ENCODE data around the gene BTNL2. TPM values are rescaled to one million over a fixed set of nuclear protein-coding genes. Genes with fewer than 3 reads are reported as not detected.

The BTNL2 gene
- total RNA-seq, 2 experiments from 2014 or later = not detected

GRCh38 chr6:32442243-32442667 lies 35.3 kb upstream of the BTNL2 start:
- Mint-ChIP-seq H3K36me3 (ENCODE audit: low read depth) (no peaks in the 10 kb centered on the region), H3K27me3 (peaks cover 53% of the 10 kb centered on the region), H3K27ac (no peak overlapping the region), H3K9me3 (no peaks in the 10 kb centered on the region), H3K4me3 (no peak overlapping the region), H3K4me1 (ENCODE audit: low read depth) (peaks cover 9% of the 10 kb centered on the region)
- POLR2A ChIA-PET = no interaction called here
- peaks cover 7% of the 10 kb centered on the region for H3K4me1 ChIP-seq (ENCODE audit: insufficient read depth, low read length)
- intact Hi-C loops (cut with DNase I, micrococcal nuclease) = no loop called here
- CTCF ChIA-PET = no interaction called here
- H3K9me3 ChIP-seq (ENCODE audit: control insufficient read depth in 1 of 2, insufficient read depth in 1 of 2, low read length in 2 of 2) = no peaks in the 10 kb centered on the region
- H3K36me3 ChIP-seq (ENCODE audit: insufficient read depth, low read length) = no peaks in the 10 kb centered on the region
- DNase-seq (no peak), ATAC-seq (ENCODE audit: poor library complexity) (no peak)
- H3K27me3 ChIP-seq (ENCODE audit: control insufficient read depth in 1 of 2, insufficient read depth in 2 of 2, low read length in 2 of 2) = no peaks in the 10 kb centered on the region
- no peak overlapping the region for H3K27ac ChIP-seq (ENCODE audit: low read depth in 1 of 2, low read length in 2 of 2)
- TF ChIP-seq CTCF (IDR thresholded peaks at IDR 0.05) = no peak
- no peak overlapping the region for H3K4me3 ChIP-seq (ENCODE audit: low read length)

DNA sequence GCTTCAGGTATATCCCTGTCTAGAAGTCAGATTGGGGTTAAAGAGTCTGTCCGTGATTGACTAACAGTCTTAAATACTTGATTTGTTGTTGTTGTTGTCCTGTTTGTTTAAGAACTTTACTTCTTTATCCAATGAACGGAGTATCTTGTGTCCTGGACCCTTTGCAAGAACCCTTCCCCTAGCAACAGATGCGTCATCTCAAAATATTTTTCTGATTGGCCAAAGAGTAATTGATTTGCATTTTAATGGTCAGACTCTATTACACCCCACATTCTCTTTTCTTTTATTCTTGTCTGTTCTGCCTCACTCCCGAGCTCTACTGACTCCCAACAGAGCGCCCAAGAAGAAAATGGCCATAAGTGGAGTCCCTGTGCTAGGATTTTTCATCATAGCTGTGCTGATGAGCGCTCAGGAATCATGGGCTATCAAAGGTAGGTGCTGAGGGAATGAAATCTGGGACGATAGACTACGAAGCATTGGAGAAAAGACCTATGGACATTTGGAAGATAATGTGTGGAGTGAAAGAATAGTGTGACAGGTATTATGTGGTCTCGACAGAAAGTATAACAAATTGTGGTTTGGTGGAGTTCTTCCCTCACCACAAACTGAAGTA lies 32.7 kb upstream of the BTNL2 start, which contains the start of gene HLA-DRA:
TSS of gene HLA-DRA (plus strand) at position 286 of the 613 bp plus-strand sequence. CDS start at position 350, 64 bp downstream.
- no peak within 1 kb of the TSS for H3K27ac Mint-ChIP-seq
- intact Hi-C loops (cut with DNase I, micrococcal nuclease) = loop anchor here in 1 of 2 experiments (5.0 kb wide), 1 partner anchor 428 kb away; no protein-coding TSS in a partner anchor
- H3K36me3 ChIP-seq (ENCODE audit: insufficient read depth, low read length) = no peaks in the 10 kb centered on the region
- CTCF ChIA-PET = interaction anchor here (0.7 to 1.3 kb wide), 2 partner anchors 227 to 260 kb away, joined by 3 to 5 read pairs; no protein-coding TSS in a partner anchor
- H3K4me3 Mint-ChIP-seq = peak within 1 kb of the TSS; percentile 62
- no peaks in the 10 kb centered on the region for H3K27me3 ChIP-seq (ENCODE audit: control insufficient read depth in 1 of 2, insufficient read depth in 2 of 2, low read length in 2 of 2)
- peak in 5 of 14 experiments; percentile 8 to 87 (median 84) for DNase-seq
- no peaks in the 10 kb centered on the region for H3K36me3 Mint-ChIP-seq (ENCODE audit: low read depth)
- H3K4me1 Mint-ChIP-seq (ENCODE audit: low read depth) = peaks cover 9% of the 10 kb centered on the region
- peak within 1 kb of the TSS; percentile 51 for H3K4me3 ChIP-seq (ENCODE audit: low read length)
- H3K27ac ChIP-seq (ENCODE audit: low read depth in 1 of 2, low read length in 2 of 2) = peak within 1 kb of the TSS in 1 of 2 donors; percentile 32
- no peaks in the 10 kb centered on the region for H3K9me3 ChIP-seq (ENCODE audit: control insufficient read depth in 1 of 2, insufficient read depth in 1 of 2, low read length in 2 of 2)
- H3K27me3 Mint-ChIP-seq = peaks cover 42% of the 10 kb centered on the region
- no peaks in the 10 kb centered on the region for H3K9me3 Mint-ChIP-seq
- POLR2A ChIA-PET = interaction anchor here (1.3 kb wide), 2 partner anchors 8 to 11 kb away, joined by 4 read pairs; no protein-coding TSS in a partner anchor
- ATAC-seq (ENCODE audit: poor library complexity) = peak; percentile 85
- peaks cover 7% of the 10 kb centered on the region for H3K4me1 ChIP-seq (ENCODE audit: insufficient read depth, low read length)
- no peak for TF ChIP-seq CTCF (IDR thresholded peaks at IDR 0.05)

DNA sequence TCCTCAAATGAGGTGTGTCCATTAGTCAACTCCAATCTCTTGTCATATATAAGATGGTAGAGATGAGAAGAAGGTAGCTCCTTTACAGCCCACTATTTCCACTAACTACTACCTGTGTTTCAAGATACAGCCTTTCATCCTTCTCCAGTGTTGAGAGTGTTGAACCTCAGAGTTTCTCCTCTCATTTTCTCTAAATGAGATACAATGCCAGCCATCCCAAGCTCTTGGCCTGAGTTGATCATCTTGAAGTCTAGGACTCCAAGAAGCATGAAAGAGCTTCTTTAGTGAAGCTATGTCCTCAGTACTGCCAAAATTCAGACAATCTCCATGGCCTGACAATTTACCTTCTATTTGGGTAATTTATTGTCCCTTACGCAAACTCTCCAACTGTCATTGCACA lies 32.2 kb upstream of the BTNL2 start:
- DNase-seq = no peak
- intact Hi-C loops (cut with DNase I, micrococcal nuclease) = loop anchor here in 1 of 2 experiments (5.0 kb wide), 1 partner anchor 428 kb away; no protein-coding TSS in a partner anchor
- no peaks in the 10 kb centered on the region for H3K36me3 Mint-ChIP-seq (ENCODE audit: low read depth)
- H3K4me1 ChIP-seq (ENCODE audit: insufficient read depth, low read length) = peaks cover 7% of the 10 kb centered on the region
- ChIA-PET CTCF (interaction anchor here (0.7 to 1.3 kb wide), 3 partner anchors 166 to 261 kb away, joined by 3 to 5 read pairs (median 3); no protein-coding TSS in a partner anchor), POLR2A (interaction anchor here (1.3 kb wide), 2 partner anchors 8 to 11 kb away, joined by 4 read pairs; no protein-coding TSS in a partner anchor)
- peaks cover 38% of the 10 kb centered on the region for H3K27me3 Mint-ChIP-seq
- ATAC-seq (ENCODE audit: poor library complexity) = no peak
- no peak overlapping the region for H3K27ac Mint-ChIP-seq
- no peak for TF ChIP-seq CTCF (IDR thresholded peaks at IDR 0.05)
- H3K36me3 ChIP-seq (ENCODE audit: insufficient read depth, low read length) = no peaks in the 10 kb centered on the region
- no peaks in the 10 kb centered on the region for H3K9me3 ChIP-seq (ENCODE audit: control insufficient read depth in 1 of 2, insufficient read depth in 1 of 2, low read length in 2 of 2)
- H3K4me1 Mint-ChIP-seq (ENCODE audit: low read depth) = peaks cover 9% of the 10 kb centered on the region
- H3K4me3 Mint-ChIP-seq = no peak overlapping the region
- no peaks in the 10 kb centered on the region for H3K27me3 ChIP-seq (ENCODE audit: control insufficient read depth in 1 of 2, insufficient read depth in 2 of 2, low read length in 2 of 2)
- peak overlapping the region in 1 of 2 donors; percentile 32 for H3K27ac ChIP-seq (ENCODE audit: low read depth in 1 of 2, low read length in 2 of 2)
- no peaks in the 10 kb centered on the region for H3K9me3 Mint-ChIP-seq
- no peak overlapping the region for H3K4me3 ChIP-seq (ENCODE audit: low read length)
